ENCODE data around the gene ZCCHC7. TPM values are rescaled to one million over a fixed set of nuclear protein-coding genes. Genes with fewer than 3 reads are reported as not detected.
A peak's percentile ranks its signal among the peaks of the same experiment; 100 is the strongest.

ZCCHC7 gene
- total and polyA plus RNA-seq, 4 experiments from 2014 or later: 30.1 to 43.9 (median 38.8) TPM

GRCh38 chr9:37243588-37244345, 123.4 kb downstream of the ZCCHC7 start:
- no peak overlapping the region for H3K27ac Mint-ChIP-seq
- no peaks in the 10 kb centered on the region for H3K9me3 Mint-ChIP-seq
- H3K4me1 ChIP-seq (ENCODE audit: insufficient read depth, low read length): no peaks in the 10 kb centered on the region
- CTCF ChIA-PET (ENCODE audit: partially characterized antibody): no interaction called here
- no peak overlapping the region for H3K4me3 ChIP-seq (ENCODE audit: low read length in 2 of 2)
- H3K27me3 Mint-ChIP-seq: no peaks in the 10 kb centered on the region
- intact Hi-C loops (cut with micrococcal nuclease): no loop called here
- H3K27me3 ChIP-seq (ENCODE audit: insufficient read depth, low read length): no peaks in the 10 kb centered on the region
- POLR2A ChIA-PET (ENCODE audit: partially characterized antibody): no interaction called here
- no peaks in the 10 kb centered on the region for H3K9me3 ChIP-seq (ENCODE audit: control insufficient read depth in 1 of 2, low read length in 2 of 2)
- no peak overlapping the region for H3K27ac ChIP-seq (ENCODE audit: low read depth, low read length)
- no peak overlapping the region for H3K4me3 Mint-ChIP-seq
- no peak for DNase-seq
- H3K36me3 Mint-ChIP-seq: peaks cover 3 to 9% of the 10 kb centered on the region in 2 donors
- peaks cover 0 to 16% (median 2%) of the 10 kb centered on the region in 4 donors for H3K4me1 Mint-ChIP-seq
- no peaks in the 10 kb centered on the region for H3K36me3 ChIP-seq (ENCODE audit: insufficient read depth, low read length)

- Mint-ChIP-seq H3K36me3 (peaks cover 23 to 31% of the 10 kb centered on the region in 2 donors), H3K4me1 (peaks cover 0 to 14% (median 3%) of the 10 kb centered on the region in 4 donors), H3K9me3 (no peaks in the 10 kb centered on the region), H3K27ac (no peak overlapping the region), H3K27me3 (no peaks in the 10 kb centered on the region), H3K4me3 (no peak overlapping the region)
- Histone ChIP-seq H3K27me3 (ENCODE audit: insufficient read depth, low read length) (no peaks in the 10 kb centered on the region), H3K4me3 (ENCODE audit: low read length in 2 of 2) (no peak overlapping the region), H3K36me3 (ENCODE audit: insufficient read depth, low read length) (no peaks in the 10 kb centered on the region), H3K27ac (ENCODE audit: low read depth, low read length) (no peak overlapping the region), H3K9me3 (ENCODE audit: control insufficient read depth in 1 of 2, low read length in 2 of 2) (no peaks in the 10 kb centered on the region), H3K4me1 (ENCODE audit: insufficient read depth, low read length) (no peaks in the 10 kb centered on the region)
- intact Hi-C loops (cut with micrococcal nuclease): no loop called here
- no peak for DNase-seq
- ChIA-PET POLR2A (ENCODE audit: partially characterized antibody) (no interaction called here), CTCF (ENCODE audit: partially characterized antibody) (no interaction called here)
These were observed 126.5 kb downstream of the ZCCHC7 start for GRCh38 chr9:37246826-37247225.

- Mint-ChIP-seq H3K27me3 (no peaks in the 10 kb centered on the region), H3K4me1 (peaks cover 0 to 13% (median 3%) of the 10 kb centered on the region in 4 donors), H3K4me3 (no peak overlapping the region), H3K9me3 (no peaks in the 10 kb centered on the region), H3K36me3 (peaks cover 26 to 38% of the 10 kb centered on the region in 2 donors), H3K27ac (peak overlapping the region in 1 of 7 donors; percentile 30)
- no peak for DNase-seq
- H3K27me3 ChIP-seq (ENCODE audit: insufficient read depth, low read length): no peaks in the 10 kb centered on the region
- CTCF ChIA-PET (ENCODE audit: partially characterized antibody): no interaction called here
- POLR2A ChIA-PET (ENCODE audit: partially characterized antibody): no interaction called here
- no peak overlapping the region for H3K4me3 ChIP-seq (ENCODE audit: low read length in 2 of 2)
- intact Hi-C loops (cut with micrococcal nuclease): no loop called here
- H3K9me3 ChIP-seq (ENCODE audit: control insufficient read depth in 1 of 2, low read length in 2 of 2): no peaks in the 10 kb centered on the region
- H3K4me1 ChIP-seq (ENCODE audit: insufficient read depth, low read length): no peaks in the 10 kb centered on the region
- no peaks in the 10 kb centered on the region for H3K36me3 ChIP-seq (ENCODE audit: insufficient read depth, low read length)
- no peak overlapping the region for H3K27ac ChIP-seq (ENCODE audit: low read depth, low read length)
These were observed 128.3 kb downstream of the ZCCHC7 start for GRCh38 chr9:37248651-37249163.

- Mint-ChIP-seq H3K27me3 (no peaks in the 10 kb centered on the region), H3K4me1 (peaks cover 0 to 5% (median 2%) of the 10 kb centered on the region in 4 donors), H3K36me3 (peaks cover 28 to 56% of the 10 kb centered on the region in 2 donors), H3K4me3 (no peak overlapping the region), H3K27ac (peak overlapping the region in 1 of 7 donors; percentile 2), H3K9me3 (no peaks in the 10 kb centered on the region)
- intact Hi-C loops (cut with micrococcal nuclease): no loop called here
- ChIA-PET POLR2A (ENCODE audit: partially characterized antibody) (no interaction called here), CTCF (ENCODE audit: partially characterized antibody) (interaction anchor here (0.8 kb wide), 1 partner anchor 10 kb away, joined by 4 read pairs; no protein-coding TSS in a partner anchor)
- no peaks in the 10 kb centered on the region for H3K4me1 ChIP-seq (ENCODE audit: insufficient read depth, low read length)
- no peak overlapping the region for H3K27ac ChIP-seq (ENCODE audit: low read depth, low read length)
- no peak overlapping the region for H3K4me3 ChIP-seq (ENCODE audit: low read length in 2 of 2)
- H3K9me3 ChIP-seq (ENCODE audit: control insufficient read depth in 1 of 2, low read length in 2 of 2): no peaks in the 10 kb centered on the region
- H3K27me3 ChIP-seq (ENCODE audit: insufficient read depth, low read length): no peaks in the 10 kb centered on the region
- DNase-seq: no peak
- no peaks in the 10 kb centered on the region for H3K36me3 ChIP-seq (ENCODE audit: insufficient read depth, low read length)
These were observed 131.1 kb downstream of the ZCCHC7 start for GRCh38 chr9:37251452-37251851.

- H3K4me3 ChIP-seq (ENCODE audit: low read length in 2 of 2): no peak overlapping the region
- Mint-ChIP-seq H3K4me1 (peaks cover 0 to 9% (median 4%) of the 10 kb centered on the region in 4 donors), H3K27ac (no peak overlapping the region), H3K4me3 (no peak overlapping the region), H3K36me3 (peaks cover 32 to 59% of the 10 kb centered on the region in 2 donors), H3K27me3 (no peaks in the 10 kb centered on the region), H3K9me3 (no peaks in the 10 kb centered on the region)
- intact Hi-C loops (cut with micrococcal nuclease): no loop called here
- ChIA-PET CTCF (ENCODE audit: partially characterized antibody) (no interaction called here), POLR2A (ENCODE audit: partially characterized antibody) (no interaction called here)
- no peaks in the 10 kb centered on the region for H3K27me3 ChIP-seq (ENCODE audit: insufficient read depth, low read length)
- H3K36me3 ChIP-seq (ENCODE audit: insufficient read depth, low read length): no peaks in the 10 kb centered on the region
- H3K27ac ChIP-seq (ENCODE audit: low read depth, low read length): no peak overlapping the region
- DNase-seq: no peak
- no peaks in the 10 kb centered on the region for H3K4me1 ChIP-seq (ENCODE audit: insufficient read depth, low read length)
- no peaks in the 10 kb centered on the region for H3K9me3 ChIP-seq (ENCODE audit: control insufficient read depth in 1 of 2, low read length in 2 of 2)
These were observed 133.1 kb downstream of the ZCCHC7 start for GRCh38 chr9:37253377-37253937.

GRCh38 chr9:37255187-37255586, 134.8 kb downstream of the ZCCHC7 start:
- intact Hi-C loops (cut with micrococcal nuclease): no loop called here
- Mint-ChIP-seq H3K27ac (no peak overlapping the region), H3K4me3 (no peak overlapping the region), H3K9me3 (no peaks in the 10 kb centered on the region), H3K27me3 (no peaks in the 10 kb centered on the region), H3K4me1 (peaks cover 0 to 8% (median 2%) of the 10 kb centered on the region in 4 donors), H3K36me3 (peaks cover 19 to 47% of the 10 kb centered on the region in 2 donors)
- no peaks in the 10 kb centered on the region for H3K27me3 ChIP-seq (ENCODE audit: insufficient read depth, low read length)
- no peaks in the 10 kb centered on the region for H3K4me1 ChIP-seq (ENCODE audit: insufficient read depth, low read length)
- no peak for DNase-seq
- H3K27ac ChIP-seq (ENCODE audit: low read depth, low read length): no peak overlapping the region
- no peak overlapping the region for H3K4me3 ChIP-seq (ENCODE audit: low read length in 2 of 2)
- no peaks in the 10 kb centered on the region for H3K9me3 ChIP-seq (ENCODE audit: control insufficient read depth in 1 of 2, low read length in 2 of 2)
- POLR2A ChIA-PET (ENCODE audit: partially characterized antibody): no interaction called here
- no peaks in the 10 kb centered on the region for H3K36me3 ChIP-seq (ENCODE audit: insufficient read depth, low read length)
- CTCF ChIA-PET (ENCODE audit: partially characterized antibody): no interaction called here

- Histone ChIP-seq H3K27ac (ENCODE audit: low read depth, low read length) (no peak overlapping the region), H3K4me1 (ENCODE audit: insufficient read depth, low read length) (no peaks in the 10 kb centered on the region), H3K36me3 (ENCODE audit: insufficient read depth, low read length) (no peaks in the 10 kb centered on the region), H3K27me3 (ENCODE audit: insufficient read depth, low read length) (no peaks in the 10 kb centered on the region), H3K9me3 (ENCODE audit: control insufficient read depth in 1 of 2, low read length in 2 of 2) (no peaks in the 10 kb centered on the region), H3K4me3 (ENCODE audit: low read length in 2 of 2) (no peak overlapping the region)
- H3K36me3 Mint-ChIP-seq: peaks cover 22 to 44% of the 10 kb centered on the region in 2 donors
- intact Hi-C loops (cut with micrococcal nuclease): no loop called here
- DNase-seq: no peak
- no peak overlapping the region for H3K4me3 Mint-ChIP-seq
- CTCF ChIA-PET (ENCODE audit: partially characterized antibody): no interaction called here
- H3K4me1 Mint-ChIP-seq: peaks cover 0 to 12% (median 6%) of the 10 kb centered on the region in 4 donors
- no peak overlapping the region for H3K27ac Mint-ChIP-seq
- POLR2A ChIA-PET (ENCODE audit: partially characterized antibody): no interaction called here
- no peaks in the 10 kb centered on the region for H3K27me3 Mint-ChIP-seq
- no peaks in the 10 kb centered on the region for H3K9me3 Mint-ChIP-seq
These were observed 135.8 kb downstream of the ZCCHC7 start for GRCh38 chr9:37255944-37256862.

All from CD4-positive, alpha-beta memory T cell (primary cell).